ENCODE measurements around the gene RBMS2. TPM values are rescaled to one million over a fixed set of nuclear protein-coding genes. Genes with fewer than 3 reads are reported as not detected.

RBMS2 gene
- total and polyA plus RNA-seq, 2 donors (not counting 1 experiment from before 2014, with no cell fraction given), result 0.81 to 7.6 TPM

DNA sequence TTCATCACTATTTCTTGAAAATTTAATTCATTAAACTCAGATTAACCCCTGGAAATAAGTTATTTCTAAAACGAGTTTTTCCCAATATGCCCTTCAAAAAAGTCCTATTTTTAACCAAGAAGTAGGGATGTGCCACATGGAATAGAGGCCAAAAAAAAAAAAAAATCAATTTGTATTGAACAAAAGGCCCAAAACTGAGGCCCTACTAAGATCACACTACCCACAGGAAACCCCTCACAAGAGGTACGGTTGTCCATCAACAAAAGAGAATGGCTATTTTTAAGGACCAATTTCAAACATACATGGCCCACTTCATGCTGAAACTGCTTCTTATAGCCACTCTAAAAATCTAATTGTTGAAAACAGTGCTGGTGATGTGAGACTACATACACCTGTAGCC is 116.0 kb downstream of the RBMS2 start:
- Mint-ChIP-seq H3K27ac (peak overlapping the region; percentile 37), H3K9me3 (ENCODE audit: insufficient read depth) (no peaks in the 10 kb centered on the region), H3K4me3 (no peak overlapping the region), H3K27me3 (no peaks in the 10 kb centered on the region), H3K4me1 (peaks cover 54% of the 10 kb centered on the region)
- POLR2A ChIA-PET, result no interaction called here
- no peak overlapping the region for H3K4me3 ChIP-seq (ENCODE audit: control extremely low read depth in 1 of 5, extremely low read depth in 1 of 5, insufficient read depth in 1 of 5, low read depth in 2 of 5, low read length in 4 of 5)
- WGBS (ENCODE audit: insufficient coverage), result no CpG with 5 or more reads among the region's 2 CpGs
- peaks cover 38 to 46% of the 10 kb centered on the region in 2 donors for H3K4me1 ChIP-seq (ENCODE audit: control insufficient read depth in 2 of 2, insufficient read depth in 2 of 2, low read length in 2 of 2)
- no peaks in the 10 kb centered on the region for H3K9me3 ChIP-seq (ENCODE audit: control extremely low read depth in 1 of 3, control insufficient read depth in 2 of 3, insufficient read depth in 1 of 3, low read length in 2 of 3)
- CTCF ChIA-PET, result interaction anchor here (1.6 kb wide), 1 partner anchor 9 kb away, joined by 9 read pairs; no protein-coding TSS in a partner anchor
- DNase-seq (no peak), ATAC-seq (ENCODE audit: low read depth) (no peak)
- no peak overlapping the region for H2AFZ ChIP-seq (ENCODE audit: insufficient read depth, low read depth, low read length, poor library complexity, severe bottlenecking)
- intact Hi-C loops (cut with micrococcal nuclease), result loop anchor here (1.0 to 10.0 kb wide), 14 partner anchors 9 to 1115 kb away; partner anchors contain the start of genes APOF, CDK4, DDIT3 and MBD6
- TF ChIP-seq, protein P1, sequence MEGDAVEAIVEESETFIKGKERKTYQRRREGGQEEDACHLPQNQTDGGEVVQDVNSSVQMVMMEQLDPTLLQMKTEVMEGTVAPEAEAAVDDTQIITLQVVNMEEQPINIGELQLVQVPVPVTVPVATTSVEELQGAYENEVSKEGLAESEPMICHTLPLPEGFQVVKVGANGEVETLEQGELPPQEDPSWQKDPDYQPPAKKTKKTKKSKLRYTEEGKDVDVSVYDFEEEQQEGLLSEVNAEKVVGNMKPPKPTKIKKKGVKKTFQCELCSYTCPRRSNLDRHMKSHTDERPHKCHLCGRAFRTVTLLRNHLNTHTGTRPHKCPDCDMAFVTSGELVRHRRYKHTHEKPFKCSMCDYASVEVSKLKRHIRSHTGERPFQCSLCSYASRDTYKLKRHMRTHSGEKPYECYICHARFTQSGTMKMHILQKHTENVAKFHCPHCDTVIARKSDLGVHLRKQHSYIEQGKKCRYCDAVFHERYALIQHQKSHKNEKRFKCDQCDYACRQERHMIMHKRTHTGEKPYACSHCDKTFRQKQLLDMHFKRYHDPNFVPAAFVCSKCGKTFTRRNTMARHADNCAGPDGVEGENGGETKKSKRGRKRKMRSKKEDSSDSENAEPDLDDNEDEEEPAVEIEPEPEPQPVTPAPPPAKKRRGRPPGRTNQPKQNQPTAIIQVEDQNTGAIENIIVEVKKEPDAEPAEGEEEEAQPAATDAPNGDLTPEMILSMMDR (IDR thresholded peaks at IDR 0.05), result no peak
- no peak for TF ChIP-seq EZH2 (IDR thresholded peaks at IDR 0.05; ENCODE audit: borderline replicate concordance, insufficient read depth, low read depth, low read length, poor library complexity, severe bottlenecking)
- H3K36me3 ChIP-seq (replicated peaks in 1 of 2; ENCODE audit: control extremely low read depth in 1 of 2, control insufficient read depth in 1 of 2, extremely low read depth in 1 of 2, insufficient read depth in 2 of 2, low read length in 1 of 2), result peaks cover 0 to 51% of the 10 kb centered on the region in 2 experiments
- H3K27me3 ChIP-seq (replicated peaks in 1 of 4; ENCODE audit: control extremely low read depth in 1 of 4, control insufficient read depth in 3 of 4, insufficient read depth in 4 of 4, low read length in 3 of 4), result no peaks in the 10 kb centered on the region
- H4K20me1 ChIP-seq (ENCODE audit: control insufficient read depth, insufficient read depth, low read length, poor library complexity, severe bottlenecking), result peaks cover 17% of the 10 kb centered on the region
- no peak overlapping the region for H3K9ac ChIP-seq (ENCODE audit: low read length)
- H3K4me2 ChIP-seq (replicated peaks; ENCODE audit: low read depth, low read length, poor library complexity, severe bottlenecking), result peak overlapping the region; percentile 91
- H3K79me2 ChIP-seq (ENCODE audit: control insufficient read depth, insufficient read depth, low read length), result peaks cover 47% of the 10 kb centered on the region
- H3K27ac ChIP-seq (ENCODE audit: low read length in 2 of 2), result peak overlapping the region; percentile 75 to 83

DNA sequence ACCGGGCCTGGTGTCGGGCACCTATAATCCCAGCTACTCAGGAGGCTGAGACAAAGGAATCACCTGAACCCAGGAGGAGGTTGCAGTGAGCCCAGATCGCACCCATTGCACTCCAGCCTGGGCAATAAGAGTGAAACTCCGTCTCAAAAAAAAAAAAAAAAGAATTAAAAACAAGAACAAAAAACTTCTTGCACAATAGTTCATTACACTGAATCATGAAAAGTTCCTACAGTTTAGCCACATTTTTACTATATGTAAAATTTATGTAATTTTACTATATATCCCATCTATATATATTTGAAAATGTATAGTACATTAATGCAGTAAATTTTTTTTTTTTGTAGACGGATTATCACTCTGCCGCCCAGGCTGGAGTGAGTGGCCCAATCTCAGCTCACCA is 119.6 kb downstream of the RBMS2 start:
- peaks cover 27 to 28% of the 10 kb centered on the region in 2 donors for H3K4me1 ChIP-seq (ENCODE audit: control insufficient read depth in 2 of 2, insufficient read depth in 2 of 2, low read length in 2 of 2)
- ChIA-PET CTCF (interaction anchor here (0.7 kb wide), 1 partner anchor 54 kb away, joined by 3 read pairs; no protein-coding TSS in a partner anchor), POLR2A (interaction anchor here (0.7 kb wide), 1 partner anchor 97 kb away, joined by 3 read pairs; no protein-coding TSS in a partner anchor)
- no peak overlapping the region for H3K4me2 ChIP-seq (replicated peaks; ENCODE audit: low read depth, low read length, poor library complexity, severe bottlenecking)
- no peak overlapping the region for H3K27ac ChIP-seq (ENCODE audit: low read length in 2 of 2)
- H3K36me3 ChIP-seq (replicated peaks in 1 of 2; ENCODE audit: control extremely low read depth in 1 of 2, control insufficient read depth in 1 of 2, extremely low read depth in 1 of 2, insufficient read depth in 2 of 2, low read length in 1 of 2), result peaks cover 0 to 67% of the 10 kb centered on the region in 2 experiments
- DNase-seq, result no peak
- Mint-ChIP-seq H3K9me3 (ENCODE audit: insufficient read depth) (no peaks in the 10 kb centered on the region), H3K27ac (no peak overlapping the region), H3K4me1 (peaks cover 46% of the 10 kb centered on the region), H3K4me3 (no peak overlapping the region), H3K27me3 (no peaks in the 10 kb centered on the region)
- intact Hi-C loops (cut with micrococcal nuclease), result no loop called here
- no peak overlapping the region for H2AFZ ChIP-seq (ENCODE audit: insufficient read depth, low read depth, low read length, poor library complexity, severe bottlenecking)
- H4K20me1 ChIP-seq (ENCODE audit: control insufficient read depth, insufficient read depth, low read length, poor library complexity, severe bottlenecking), result peaks cover 35% of the 10 kb centered on the region
- no peak overlapping the region for H3K4me3 ChIP-seq (ENCODE audit: control extremely low read depth in 1 of 5, extremely low read depth in 1 of 5, insufficient read depth in 1 of 5, low read depth in 2 of 5, low read length in 4 of 5)
- H3K79me2 ChIP-seq (ENCODE audit: control insufficient read depth, insufficient read depth, low read length), result peaks cover 58% of the 10 kb centered on the region
- H3K27me3 ChIP-seq (replicated peaks in 1 of 4; ENCODE audit: control extremely low read depth in 1 of 4, control insufficient read depth in 3 of 4, insufficient read depth in 4 of 4, low read length in 3 of 4), result no peaks in the 10 kb centered on the region
- WGBS (ENCODE audit: insufficient coverage), result 100% methylated on average over 1 of the region's 6 CpGs
- no peaks in the 10 kb centered on the region for H3K9me3 ChIP-seq (ENCODE audit: control extremely low read depth in 1 of 3, control insufficient read depth in 2 of 3, insufficient read depth in 1 of 3, low read length in 2 of 3)
- no peak for ATAC-seq (ENCODE audit: low read depth)
- no peak overlapping the region for H3K9ac ChIP-seq (ENCODE audit: low read length)
- TF ChIP-seq EZH2 (IDR thresholded peaks at IDR 0.05; ENCODE audit: borderline replicate concordance, insufficient read depth, low read depth, low read length, poor library complexity, severe bottlenecking), result no peak
- TF ChIP-seq, protein P1 (IDR thresholded peaks at IDR 0.05), result no peak
